GM12874 (cell line): ENCODE results near the gene CDC37.

Experiments used
- CTCF ChIP-seq: IDR thresholded peaks from 2 replicates; pipeline ENCODE4 v1.5.1; 2011; ENCODE audit warnings: low read depth, mild to moderate bottlenecking, control low read depth, low read length, moderate library complexity; ENCODE audit not compliant: insufficient read depth

The CDC37 gene

GRCh38 chr19:10408511-10409283 lies 5.4 kb upstream of the CDC37 start:
- no peak for TF ChIP-seq CTCF

GRCh38 chr19:10407096-10407495 lies 3.8 kb upstream of the CDC37 start:
- no peak for TF ChIP-seq CTCF

GRCh38 chr19:10406191-10406590 lies 2.8 kb upstream of the CDC37 start:
- TF ChIP-seq CTCF = no peak

GRCh38 chr19:10404888-10405820 lies 1.8 kb upstream of the CDC37 start:
- TF ChIP-seq CTCF = no peak

GRCh38 chr19:10402441-10403038 lies 802 bp downstream of the CDC37 start:
- TF ChIP-seq CTCF = no peak

- TF ChIP-seq CTCF = no peak
These were observed 3.5 kb downstream of the CDC37 start for GRCh38 chr19:10399878-10400277.

GRCh38 chr19:10398819-10399218 lies 4.5 kb downstream of the CDC37 start:
- no peak for TF ChIP-seq CTCF
